Jurkat, Clone E6-1 (cell line): ENCODE measurements around the gene DENND1C.
"Not testable (repeated sequence)": the region's sequence is repeated elsewhere in the genome, so short reads cannot be mapped to it uniquely, and the experiment has no call there.

Experiments used
- DNase-seq: peaks from one replicate; pipeline ENCODE4 v3.0.0-alpha.2; 2011; ENCODE audit warnings: low read depth, low spot score
- H3K4me3 ChIP-seq: 2 replicates; pipeline ENCODE4 v1.5.1; 2011; ENCODE audit warnings: mild to moderate bottlenecking, low read length, control low read depth, moderate library complexity

DENND1C gene

DNA sequence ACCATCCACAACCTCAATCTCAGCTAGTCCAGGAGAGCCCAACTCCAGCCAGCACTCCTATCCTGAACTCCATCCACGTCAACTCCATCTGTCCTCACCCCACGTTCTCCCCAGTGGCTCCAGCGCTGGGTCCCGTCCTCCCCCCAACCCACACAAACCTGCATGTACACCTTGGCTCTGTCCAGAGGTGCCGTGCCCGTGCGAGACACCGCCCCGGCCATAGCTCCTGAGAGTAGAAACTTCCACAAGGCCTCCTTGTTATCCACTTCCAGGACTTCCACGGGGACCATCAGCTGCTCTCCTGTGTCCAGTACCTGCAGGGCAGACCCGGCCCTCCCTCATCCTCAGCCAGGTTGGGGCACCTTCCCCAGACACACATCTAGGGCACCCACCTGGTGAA lies 49.7 kb downstream of the DENND1C start:
- DNase-seq: no peak
- no peak overlapping the region for H3K4me3 ChIP-seq

DNA sequence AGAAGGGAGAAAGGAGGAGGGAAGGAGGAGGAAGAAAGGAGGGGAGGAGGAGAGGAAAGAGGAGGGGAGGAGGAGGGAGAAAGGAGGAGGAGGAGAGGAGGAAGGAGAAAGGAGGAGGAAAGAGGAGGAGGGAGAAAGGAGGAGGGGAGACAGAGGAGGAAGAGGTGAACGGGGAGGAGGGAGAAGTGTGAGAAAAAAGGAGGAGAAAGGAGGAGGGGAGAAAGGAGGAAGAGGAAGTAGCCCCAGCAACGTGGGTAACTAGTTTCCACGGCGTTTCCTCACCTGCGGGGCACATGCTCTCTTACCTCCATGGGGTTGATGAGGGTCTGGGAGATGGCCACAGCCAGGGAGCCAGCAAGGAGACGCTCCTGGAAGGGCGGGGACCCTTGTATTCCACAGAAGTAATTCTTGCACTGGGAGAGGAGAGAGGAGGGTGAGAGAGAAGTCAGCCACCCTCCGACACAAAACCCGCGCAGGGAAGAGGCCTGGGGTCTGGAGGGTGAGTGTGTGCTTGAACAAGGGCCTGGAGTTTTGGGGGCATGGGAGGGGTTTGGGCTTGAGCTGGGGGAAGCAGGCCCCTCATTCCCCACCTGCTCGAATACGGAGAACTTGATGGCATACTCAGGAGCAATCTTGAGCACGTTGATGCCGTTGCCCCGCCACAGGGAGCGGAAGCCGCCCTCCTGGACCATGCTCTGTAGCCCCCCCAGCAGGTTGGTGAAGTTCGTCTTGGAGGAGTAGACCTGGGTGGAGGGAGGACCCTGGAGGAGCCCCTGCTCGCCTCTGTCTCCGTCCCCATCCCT lies 52.0 kb downstream of the DENND1C start:
- no peak overlapping the region for H3K4me3 ChIP-seq
- no peak for DNase-seq

DNA sequence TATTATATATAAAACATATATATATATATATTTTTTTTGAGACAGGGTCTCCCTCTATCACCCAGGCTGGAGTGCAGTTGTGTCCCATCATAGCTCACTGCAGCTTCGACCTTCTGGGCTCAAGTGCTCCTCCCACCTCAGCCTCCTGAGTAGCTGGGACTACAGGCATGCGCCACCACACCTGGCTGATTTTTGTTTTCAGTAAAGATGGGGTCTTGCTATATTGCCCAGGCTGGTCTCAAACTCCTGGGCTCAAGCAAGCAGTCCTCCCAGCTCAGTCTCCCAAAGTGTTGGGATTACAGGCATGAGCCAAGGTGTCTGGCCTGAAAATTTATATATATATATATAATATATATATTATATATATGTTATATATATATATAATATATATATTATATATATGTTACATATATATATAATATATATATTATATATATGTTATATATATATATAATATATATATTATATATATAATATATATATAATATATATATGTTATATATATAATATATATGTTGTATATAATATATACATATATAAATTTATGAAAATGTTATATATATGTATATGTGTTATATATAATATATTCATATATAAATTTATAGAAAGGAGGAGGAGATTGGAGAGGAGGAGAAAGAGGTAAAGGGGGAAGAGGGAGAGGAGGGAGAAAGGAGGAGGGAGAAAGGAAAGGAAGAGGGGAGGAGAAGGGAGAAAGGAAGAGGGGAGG lies 52.7 kb downstream of the DENND1C start:
- not testable (repeated sequence) for DNase-seq, H3K4me3 ChIP-seq

DNA sequence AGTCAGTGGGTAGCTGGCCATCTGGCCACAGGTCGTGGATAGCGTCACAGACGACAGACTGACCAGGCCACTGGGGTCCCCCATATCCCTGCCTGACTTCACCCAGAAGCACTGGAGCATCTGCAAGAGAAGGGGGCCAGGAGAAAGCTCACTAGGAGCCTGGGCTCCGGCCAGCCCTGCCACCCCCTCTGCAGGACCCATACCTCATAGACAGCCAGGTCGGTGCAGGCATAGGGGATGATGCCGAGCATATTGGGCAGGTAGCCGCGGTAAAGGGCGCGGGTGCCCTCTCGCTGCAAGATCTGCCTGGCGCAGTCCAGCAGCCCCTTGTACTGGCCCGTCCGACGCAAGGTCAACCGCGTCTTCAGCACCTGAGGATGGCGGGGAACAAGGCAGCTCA lies 54.5 kb downstream of the DENND1C start:
- H3K4me3 ChIP-seq: no peak overlapping the region
- no peak for DNase-seq

DNA sequence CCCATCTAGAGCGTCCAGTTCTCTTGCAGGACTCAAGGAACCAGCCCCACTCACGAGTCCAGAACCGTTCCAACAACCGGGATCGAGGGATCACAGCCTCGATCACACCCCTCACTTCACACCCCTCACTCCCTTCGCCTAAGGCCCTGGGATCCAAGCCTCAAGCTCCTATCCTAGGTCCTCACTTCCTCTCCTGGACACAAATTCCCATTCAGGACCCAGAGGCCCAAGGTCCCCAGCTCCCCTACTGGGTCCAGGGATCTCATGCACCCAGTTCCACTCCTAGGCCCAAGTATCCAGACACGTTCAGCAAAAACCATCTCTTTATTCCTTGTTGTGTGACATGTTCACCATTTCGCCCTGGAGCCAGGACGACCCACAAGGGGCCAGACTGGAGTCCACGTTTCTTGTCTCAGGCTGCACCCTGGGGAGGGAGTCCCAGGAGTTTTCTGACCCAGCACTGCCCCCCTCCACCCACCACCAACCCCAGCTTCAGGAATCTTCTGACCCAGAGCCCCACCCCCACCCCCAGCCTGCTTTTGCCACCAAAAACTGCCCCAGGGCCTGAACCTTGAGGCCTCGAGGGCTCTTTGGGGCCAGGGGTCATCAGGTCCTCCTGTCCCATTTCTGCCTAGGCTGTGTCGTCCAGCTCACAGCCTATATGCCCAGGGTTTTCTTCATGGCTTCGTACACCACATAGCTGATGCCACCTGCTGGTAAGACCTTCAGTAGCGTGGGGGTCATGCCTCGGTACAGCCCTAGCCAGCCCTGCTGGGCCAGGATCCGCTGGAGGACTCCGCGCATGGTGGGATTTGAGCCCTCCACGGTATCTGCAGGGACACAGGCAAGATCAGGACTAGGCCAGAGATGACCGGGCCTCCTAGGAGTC lies 55.6 kb downstream of the DENND1C start:
- H3K4me3 ChIP-seq: peak overlapping the region; percentile 44
- peak; percentile 36 for DNase-seq

DNA sequence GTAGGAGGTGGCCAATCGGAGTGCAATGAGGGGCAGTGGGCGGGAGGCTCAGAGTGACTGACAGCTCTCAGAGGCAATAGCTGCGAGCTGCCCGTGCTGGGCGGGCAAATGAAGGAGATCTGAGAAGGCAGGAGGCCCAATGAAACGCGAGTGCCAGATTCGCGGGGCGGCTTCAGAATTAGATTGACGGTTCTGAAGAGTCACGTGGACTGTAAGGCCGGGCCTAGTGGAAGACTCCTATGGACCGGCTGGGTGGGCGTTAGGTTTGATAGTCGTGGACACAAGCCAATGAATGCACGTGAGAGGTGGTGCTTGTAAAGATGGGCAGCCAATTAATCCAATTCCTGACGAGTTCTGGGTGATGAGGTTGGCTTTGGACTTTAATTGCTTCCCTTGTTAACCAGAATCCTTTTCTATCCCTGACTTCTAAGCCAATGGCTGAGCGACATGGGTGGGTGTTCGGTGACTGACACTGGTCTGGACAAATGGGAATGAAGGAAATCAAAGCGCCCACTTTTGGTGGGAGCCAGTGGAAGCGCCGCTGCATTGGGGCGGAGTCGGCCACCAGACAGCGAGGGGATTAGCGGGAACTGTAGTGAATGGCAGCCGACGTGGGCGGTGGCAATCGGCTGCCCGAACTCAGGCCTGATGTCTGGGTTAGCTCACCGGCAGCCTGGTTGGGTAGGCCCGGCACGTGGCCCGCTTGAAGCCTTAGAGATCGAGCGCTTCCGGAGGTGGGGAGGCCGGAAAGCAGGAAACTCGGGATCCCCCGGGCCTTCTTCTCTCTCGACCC lies 56.5 kb downstream of the DENND1C start:
- peak overlapping the region; percentile 44 for H3K4me3 ChIP-seq
- DNase-seq: peak; percentile 100

DNA sequence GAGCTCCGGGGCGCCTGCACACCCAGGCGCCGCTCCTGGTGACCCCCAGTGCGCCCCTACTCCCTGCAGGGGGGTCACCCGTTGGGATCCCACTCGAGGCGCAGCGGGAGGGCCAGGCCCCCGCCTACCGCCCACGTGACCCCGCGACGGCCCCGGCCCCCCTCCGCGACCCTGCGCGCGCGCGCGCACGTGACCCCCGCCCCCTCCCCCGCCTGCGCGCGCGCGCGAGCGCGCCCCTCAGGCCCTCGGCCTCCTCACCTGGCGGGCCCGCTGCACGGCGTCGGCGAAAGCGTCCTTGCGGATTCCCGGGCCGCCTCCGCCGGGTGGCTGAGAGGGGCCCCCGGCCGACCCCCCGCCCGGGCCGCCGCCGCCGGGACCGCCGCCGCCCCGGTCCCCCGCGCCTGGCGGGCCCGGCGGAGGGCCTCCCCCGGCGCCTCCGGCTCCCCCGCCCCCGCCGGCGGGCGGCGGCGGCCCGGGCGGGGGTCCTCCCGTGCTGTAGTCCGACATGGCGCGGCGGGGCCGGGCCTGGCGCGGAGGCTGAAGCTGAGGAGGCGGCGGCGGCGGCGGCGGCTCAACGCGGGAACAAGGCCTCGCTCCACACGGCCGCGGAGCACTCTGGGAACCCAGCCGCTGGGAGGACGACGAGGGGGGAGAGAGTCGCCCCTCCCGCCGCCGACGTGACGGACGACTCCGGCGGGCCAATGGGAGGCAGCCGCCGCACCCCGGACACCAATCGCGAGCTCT lies 57.2 kb downstream of the DENND1C start, which contains the start of gene KHSRP:
Gene KHSRP, minus strand, starts transcription at position 617 of the 744 bp plus-strand sequence. Its CDS starts 110 bp downstream, at position 507.
- H3K4me3 ChIP-seq: peak within 1 kb of the TSS; percentile 99
- no peak for DNase-seq

DNA sequence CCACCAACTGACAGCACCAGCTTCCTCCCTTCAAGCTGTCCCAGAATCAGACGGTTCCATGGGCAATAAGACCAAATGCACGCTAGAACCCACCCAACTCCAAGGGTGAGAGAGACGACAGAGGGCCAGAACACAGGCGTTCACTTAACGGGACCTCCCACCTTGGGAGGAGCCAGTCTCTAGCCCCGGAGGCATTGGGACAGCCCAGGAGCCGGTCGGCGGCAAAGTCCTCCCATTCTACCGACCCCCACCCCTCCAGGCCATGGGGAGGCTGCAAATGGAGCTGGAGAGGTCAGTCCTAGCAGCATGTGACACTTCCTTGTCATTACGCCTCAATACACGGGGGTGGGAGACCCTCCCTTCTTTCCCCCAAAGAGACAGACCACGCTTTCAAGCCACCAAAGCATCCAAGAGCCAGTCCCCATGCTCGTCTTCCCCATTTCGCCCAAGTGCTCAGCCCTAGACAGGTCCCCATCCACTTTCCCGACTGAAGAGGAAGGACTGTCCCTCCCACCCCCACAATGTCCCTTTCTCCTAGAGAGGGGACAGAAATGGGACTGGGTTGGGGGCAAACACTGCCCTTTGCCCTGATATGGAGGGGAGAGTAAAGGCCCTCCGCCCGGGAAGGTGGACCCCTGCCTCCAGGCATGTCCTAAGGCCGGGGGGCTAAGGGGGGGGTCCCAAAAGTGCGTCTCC lies 57.9 kb downstream of the DENND1C start:
- DNase-seq: no peak
- H3K4me3 ChIP-seq: peak overlapping the region; percentile 99

DNA sequence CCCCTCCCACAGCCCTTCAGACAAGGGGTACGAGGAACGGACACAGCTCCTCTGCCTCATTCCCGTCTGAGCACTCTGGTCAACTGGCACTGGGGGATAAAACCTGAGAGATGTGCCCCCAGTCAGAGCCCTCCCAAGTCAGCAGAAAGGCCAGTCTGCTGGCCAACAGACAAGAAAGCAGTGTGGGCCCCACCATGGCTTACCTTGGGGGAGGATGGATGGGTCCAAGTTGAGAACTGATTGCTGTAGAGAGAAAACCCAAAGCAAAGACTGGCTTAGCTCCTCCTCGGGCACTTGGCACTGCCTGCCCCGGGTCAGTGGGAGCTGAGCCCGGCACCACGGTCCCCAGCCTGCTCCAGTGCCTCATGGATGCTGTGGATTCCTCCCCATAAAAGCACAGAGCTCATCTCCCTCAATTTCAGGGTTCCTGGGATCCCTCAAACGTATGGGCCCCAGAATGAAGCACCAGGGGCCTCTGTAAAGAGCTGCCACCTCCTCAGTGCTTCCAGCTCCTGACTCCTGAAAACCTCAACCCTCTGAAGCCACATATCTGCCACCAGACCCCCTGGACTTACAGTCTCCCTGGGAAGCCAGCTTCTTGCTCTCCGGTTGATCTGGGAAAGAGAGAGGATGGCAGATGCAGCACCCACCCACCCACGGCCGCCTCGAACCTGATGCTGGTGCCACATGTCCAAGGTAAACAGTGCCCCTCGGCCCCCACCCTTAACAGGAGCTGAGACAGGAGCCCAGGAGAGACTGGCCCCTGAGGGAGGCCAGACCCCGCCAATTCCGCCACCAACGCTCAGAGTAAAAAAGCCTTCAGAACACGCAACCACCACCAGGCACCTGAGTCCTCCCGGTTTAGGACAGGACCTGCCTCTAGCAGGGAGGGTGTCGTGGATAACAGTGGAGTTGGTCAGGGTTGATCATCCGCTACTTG lies 60.2 kb downstream of the DENND1C start:
- DNase-seq: no peak
- H3K4me3 ChIP-seq: no peak overlapping the region

DNA sequence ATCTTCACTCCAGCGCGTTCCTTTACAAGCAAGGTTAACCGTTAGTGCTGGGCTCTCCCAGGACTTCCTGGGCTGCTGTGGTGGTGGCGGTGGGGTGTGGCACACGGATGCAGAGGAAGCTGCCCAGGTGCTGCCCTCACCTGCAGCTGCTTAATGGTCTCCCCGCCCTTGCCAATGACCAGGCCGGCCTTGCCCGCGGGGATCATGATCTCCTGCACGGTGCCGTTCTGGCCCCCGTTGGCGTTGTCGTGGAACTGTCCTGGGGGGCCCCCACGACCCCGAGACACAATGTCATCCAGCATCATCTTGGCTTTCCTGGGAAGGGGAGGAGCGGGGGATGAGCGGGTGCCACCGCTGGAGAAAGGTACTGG lies 63.0 kb downstream of the DENND1C start:
- H3K4me3 ChIP-seq: no peak overlapping the region
- no peak for DNase-seq

DNA sequence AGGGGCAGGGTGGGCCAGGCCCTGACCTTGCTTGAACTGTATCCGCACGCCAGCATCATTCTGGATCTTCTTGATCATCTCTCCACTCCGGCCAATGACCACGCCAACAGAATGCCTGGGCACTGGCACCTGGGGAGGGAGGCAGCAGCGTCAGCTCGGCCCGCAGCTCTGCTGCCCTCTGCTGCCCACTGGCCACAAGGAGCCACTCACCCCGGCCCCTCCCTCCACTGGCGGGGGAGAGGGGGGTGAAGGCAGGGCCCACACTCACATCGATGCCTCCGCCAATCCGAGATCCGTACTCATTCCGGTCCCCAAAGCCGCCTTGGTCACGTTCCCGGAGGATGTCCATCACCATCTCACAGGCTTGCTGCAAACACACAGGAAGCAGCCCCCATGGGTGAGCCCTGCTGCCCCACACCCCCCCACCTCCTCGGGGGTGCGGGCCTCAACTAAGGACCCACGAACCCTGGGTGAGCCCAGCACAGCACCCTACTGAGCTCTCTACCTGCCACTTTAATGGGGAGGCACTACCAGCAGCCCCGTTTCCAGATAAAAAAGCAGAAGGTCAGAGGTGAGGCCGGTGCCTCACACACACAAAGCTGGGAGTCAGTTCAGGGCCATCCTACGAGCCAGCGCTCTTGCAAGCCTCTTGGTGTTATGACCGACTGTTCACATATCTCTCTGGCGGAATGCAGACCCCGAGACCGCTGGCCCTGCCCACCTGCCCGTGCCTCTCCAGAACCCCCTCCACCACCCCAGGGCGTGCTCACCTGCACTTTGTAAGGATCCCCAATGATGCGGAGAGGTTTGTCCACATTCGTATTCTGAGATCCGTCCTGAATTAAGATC lies 63.6 kb downstream of the DENND1C start:
- H3K4me3 ChIP-seq: no peak overlapping the region

More for the DNA sequence above, 63.6 kb downstream of the DENND1C start:
- no peak for DNase-seq
